ENCODE results near the gene LPAR2.
A peak's percentile ranks its signal among the peaks of the same experiment; 100 is the strongest.
"Not testable (repeated sequence)": the region's sequence is repeated elsewhere in the genome, so short reads cannot be mapped to it uniquely, and the experiment has no call there.

LPAR2 gene

GRCh38 chr19:19630062-19630414, 2.0 kb upstream of the LPAR2 start:
- DNase-seq = no peak

DNA sequence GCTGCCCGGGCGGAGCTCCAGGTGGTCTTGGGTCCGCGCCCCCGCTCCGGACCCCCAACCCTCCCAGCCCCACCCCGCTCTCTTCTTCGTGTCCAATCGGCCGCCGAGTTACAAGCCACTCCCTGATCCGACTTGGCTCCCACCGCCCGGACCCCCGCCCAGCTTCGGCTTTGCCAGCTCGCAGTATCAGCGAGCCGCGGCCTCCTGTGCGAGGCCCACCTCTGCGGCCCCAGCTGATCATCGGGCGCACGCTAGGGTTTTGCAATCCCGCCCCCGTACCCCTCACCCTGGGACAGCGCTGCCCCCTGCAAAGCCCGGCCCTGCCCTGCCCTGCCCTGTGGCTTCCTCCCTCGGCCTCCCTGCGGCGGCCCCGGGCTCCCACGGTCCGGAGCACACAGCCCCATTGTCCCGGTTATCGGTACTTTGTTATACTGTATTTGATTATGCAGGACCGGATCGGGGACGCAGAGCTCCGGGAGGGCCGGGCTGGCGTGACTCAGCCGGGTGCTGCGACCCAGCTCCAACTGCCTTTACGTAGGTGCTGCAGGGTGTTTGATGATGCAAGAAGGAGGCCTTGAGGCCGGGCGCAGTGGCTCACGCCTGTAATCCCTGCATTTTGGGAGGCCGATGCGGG, 598 bp upstream of the LPAR2 start:
- DNase-seq = peak in 2 of 3 experiments; percentile 79 to 82

- no peak for DNase-seq
Observed at GRCh38 chr19:19626516-19627472, 1.2 kb downstream of the LPAR2 start.

GRCh38 chr19:19624032-19624570, 3.9 kb downstream of the LPAR2 start:
- no peak for DNase-seq

DNA sequence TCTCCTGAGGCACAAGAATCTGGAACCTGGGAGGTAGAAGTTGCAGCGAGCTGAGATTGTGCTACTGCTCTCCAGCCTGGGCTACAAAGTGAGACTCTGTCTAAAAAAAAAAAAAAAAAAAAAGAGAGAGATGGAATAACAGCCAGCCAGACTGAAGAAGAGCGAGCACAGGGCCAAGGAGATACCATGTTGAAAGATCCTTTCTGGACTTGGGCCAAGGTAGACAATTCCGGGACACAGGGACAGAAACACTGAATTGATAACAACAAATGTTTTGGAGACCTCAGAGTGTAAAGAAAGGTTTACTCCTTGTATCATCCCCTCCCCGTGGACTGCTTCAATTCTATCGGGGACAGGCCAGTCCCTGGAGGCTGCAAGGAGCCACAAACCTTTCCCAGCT, 4.6 kb downstream of the LPAR2 start:
- DNase-seq = no peak

GRCh38 chr19:19619849-19620210, 8.2 kb downstream of the LPAR2 start:
- peak in 1 of 3 experiments; percentile 6 for DNase-seq

DNA sequence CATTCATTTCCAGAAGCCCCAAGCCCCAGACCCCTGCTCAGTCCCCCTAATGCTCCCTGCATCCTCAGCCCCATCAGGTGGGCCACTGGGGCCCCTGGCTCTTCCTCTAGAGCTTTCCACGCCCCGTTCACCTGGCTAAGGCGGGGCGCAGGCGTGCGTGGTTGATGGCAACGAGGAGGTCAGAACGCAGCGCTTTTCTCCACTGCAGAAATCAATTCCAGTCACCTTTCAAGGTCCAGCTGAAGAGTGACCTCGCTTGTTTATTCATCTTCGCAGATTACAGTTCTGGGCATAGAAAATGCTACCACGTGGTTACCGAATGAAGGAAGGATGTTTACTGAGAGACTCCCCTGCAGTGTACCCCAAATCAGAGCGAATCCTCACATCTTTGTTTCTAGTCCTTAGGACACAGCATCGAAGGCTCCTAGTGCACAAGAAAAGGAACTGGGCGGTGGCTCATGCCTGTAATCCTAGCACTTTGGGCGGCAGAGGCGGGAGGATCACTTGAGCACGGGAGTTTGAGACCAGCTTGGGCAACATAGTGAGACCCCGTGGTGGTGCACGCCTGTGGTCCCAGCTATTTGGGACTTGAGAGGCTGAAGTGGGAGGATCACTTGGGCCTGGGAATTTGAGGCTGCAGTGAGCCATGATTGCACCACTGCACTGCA, 8.7 kb downstream of the LPAR2 start:
- DNase-seq = peak in 2 of 3 experiments; percentile 4 to 72

DNA sequence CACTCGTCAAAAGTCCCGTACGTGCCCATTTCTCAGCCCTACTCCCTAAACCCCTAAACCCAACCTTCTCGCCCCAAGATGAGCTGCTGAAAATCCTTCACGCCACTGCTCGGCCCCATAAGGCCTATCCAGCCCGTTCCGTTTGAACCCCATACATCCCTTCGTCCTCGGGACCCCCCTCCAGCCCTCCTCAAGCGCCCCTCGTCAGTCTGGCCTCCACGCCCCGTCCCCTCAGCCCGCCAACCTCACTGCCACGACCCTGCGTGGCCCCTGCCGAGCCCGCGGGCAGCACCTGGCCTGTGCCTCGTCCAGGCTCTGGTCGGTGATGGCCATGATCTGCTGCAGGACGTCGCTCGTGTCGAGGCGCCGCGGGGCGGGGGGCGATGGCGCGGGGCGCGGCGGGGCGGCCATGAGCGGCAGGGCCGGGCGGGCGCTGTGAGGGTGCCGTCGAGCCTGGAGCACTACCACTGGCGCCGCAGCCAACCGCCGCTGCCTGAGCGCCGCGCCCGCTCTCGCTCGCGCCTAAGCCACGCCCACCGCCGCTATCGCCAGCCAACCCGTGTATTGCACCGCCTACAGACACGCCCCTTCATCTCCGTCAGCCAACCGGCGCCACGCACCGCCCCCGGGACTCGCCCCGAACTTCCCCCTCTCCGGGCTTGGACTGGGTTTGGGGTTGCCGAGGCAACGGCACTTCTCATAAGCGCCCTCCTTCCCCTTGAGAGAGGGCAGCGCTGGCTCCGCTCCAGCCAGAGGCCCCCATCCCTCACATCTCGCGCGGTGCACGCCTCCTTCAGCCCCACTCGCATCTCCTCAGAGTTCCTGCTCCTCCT, 9.6 kb downstream of the LPAR2 start, which contains the start of gene PBX4:
Gene PBX4 (minus strand): TSS at position 469 of the 833 bp plus-strand sequence. CDS start 58 bp downstream, at position 411.
- peak; percentile 91 to 99 (median 95) for DNase-seq

DNA sequence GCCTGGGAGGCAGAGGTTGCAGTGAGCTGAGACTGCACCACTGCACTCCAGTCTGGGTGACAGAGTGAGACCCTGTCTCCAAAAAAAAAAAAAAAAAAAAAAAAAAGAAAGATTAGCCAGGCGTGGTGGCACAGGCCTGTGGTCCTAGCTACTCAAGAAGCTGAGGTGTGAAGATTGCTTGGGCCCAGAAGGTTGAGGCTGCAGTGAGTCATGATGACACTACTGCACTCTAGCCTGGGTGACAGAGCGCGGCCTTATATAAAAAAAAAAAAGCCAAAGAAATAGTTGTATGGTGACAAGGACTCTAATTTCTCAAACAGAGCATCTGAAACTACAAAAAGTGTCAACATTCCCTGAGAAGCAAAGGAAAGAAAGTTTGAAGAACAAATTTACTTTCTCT, 12.9 kb downstream of the LPAR2 start:
- DNase-seq = no peak

- DNase-seq = no peak
Observed at GRCh38 chr19:19613506-19613905, 14.5 kb downstream of the LPAR2 start.

DNA sequence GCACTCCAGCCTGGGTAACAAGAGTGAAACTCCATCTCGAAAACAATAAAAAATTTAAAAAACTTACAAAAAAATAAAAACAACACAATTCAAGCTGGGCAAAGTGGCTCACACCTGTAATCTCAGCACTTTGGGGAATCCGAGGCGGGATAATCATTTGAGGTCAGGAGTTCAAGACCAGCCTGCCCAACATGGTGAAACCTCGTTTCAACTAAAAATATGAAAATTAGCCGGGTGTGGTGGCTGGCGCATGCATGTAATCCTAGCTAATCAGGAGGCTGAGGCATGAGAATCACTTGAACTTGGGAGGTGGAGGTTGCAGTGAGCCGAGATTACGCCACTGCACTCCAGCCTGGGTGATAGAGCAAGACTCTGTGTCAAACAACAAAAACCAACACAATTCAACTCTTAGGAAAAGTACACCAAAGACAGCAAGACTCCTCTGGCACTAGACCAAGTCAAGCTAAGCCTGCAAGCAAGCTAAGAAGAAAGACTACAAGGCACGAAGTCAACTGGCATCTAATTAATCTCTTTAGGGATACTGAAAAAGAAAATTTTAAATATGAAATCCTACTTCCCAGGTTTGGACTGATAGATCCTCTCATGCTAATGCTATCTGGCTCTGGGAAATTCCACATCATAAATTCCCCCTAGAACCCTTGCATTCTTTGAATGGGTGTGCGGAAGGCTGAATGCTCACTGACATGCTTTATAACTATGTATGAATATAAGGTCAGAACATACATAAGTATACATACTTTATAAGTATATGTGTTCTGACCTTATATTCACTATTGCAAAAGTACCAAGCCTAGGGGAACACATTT, 17.4 kb downstream of the LPAR2 start:
- DNase-seq = no peak

DNA sequence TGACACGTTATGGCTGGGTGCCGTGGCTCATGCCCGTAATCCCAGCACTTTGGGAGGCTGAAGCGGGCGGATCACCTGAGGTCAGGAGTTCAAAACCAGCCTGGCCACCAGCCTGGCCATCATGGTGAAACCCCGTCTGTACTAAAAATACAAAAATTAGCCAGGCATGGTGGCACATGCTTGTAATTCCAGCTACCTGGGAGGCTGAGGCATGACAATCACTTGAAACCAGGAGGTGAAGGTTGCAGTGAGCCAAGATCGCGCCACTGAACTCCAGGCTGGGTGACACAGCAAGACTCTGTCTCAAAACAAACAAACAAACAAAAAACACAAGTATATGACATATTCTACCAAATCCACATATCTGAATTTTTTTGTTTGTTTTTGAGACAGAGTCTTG, 21.3 kb downstream of the LPAR2 start:
- DNase-seq = not testable (repeated sequence)

DNA sequence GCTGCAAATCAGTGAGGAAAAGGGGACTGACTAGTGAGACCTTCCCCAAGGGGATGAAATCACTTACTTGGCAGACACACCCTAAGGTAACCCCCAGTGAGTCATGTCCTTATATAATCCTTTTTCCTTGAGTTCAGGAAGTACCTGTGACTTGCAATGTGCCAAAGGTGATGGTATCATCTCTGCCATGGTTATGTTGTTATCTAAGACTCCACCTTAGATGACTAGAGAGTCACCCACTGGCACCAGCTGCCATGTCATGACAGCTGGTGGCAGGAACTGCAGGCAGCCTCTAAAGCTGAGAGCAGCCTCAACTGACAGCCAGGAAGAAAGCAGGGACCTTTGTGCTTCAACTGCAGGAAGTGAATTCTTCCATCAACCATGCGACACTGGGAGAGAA, 22.0 kb downstream of the LPAR2 start:
- no peak for DNase-seq

GRCh38 chr19:19602713-19603324, 25.2 kb downstream of the LPAR2 start:
- peak in 1 of 3 experiments; percentile 34 for DNase-seq

GRCh38 chr19:19602136-19602712, 25.8 kb downstream of the LPAR2 start:
- no peak for DNase-seq

- DNase-seq = no peak
Observed at GRCh38 chr19:19600793-19601330, 27.2 kb downstream of the LPAR2 start.

DNA sequence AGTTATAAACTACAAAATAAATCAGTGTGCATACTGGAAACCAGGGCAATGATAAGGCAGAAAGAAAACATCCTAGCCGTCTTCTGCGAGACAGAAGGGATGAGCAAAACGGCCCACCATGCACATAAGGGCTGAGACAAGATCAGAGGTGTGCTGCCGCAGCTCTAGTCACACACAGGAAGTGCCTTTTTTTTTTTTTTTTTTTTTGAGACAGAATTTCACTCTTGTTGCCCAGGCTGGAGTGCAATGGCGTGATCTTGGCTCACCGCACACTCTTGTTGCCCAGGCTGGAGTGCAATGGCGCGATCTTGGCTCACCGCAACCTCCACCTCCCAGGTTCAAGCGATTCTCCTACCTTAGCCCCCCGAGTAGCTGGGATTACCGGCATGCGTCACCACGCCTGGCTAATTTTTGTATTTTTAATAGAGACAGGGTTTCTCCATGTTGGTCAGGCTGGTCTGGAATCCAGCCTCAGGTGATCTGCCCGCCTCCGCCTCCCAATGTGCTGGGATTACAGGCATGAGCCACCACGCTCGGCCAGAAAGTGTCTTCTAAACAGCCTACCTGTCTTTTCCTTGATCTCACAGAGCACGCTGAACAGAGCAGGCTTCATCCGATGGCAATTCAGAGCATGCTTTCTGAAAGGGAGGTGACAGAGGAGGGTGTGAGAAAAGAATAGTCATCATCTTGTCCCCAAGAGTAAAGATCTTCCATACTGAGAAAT, 29.1 kb downstream of the LPAR2 start:
- not testable (repeated sequence) for DNase-seq

- no peak for DNase-seq
Observed at GRCh38 chr19:19597809-19598306, 30.2 kb downstream of the LPAR2 start.

- DNase-seq = no peak
Observed at GRCh38 chr19:19595171-19595701, 32.8 kb downstream of the LPAR2 start.
